Adipose tissue (tissue), 3 donors: ENCODE data around the gene LEP. TPM values are rescaled to one million over a fixed set of nuclear protein-coding genes. Genes with fewer than 3 reads are reported as not detected.

Experiments used
- H3K27ac ChIP-seq: one replicate; pipeline ENCODE4 v1.5.1; 2013; ENCODE audit warnings: low read depth, low read length
- WGBS, 3 donors: extraction: QIAGEN DNeasy Blood & Tissue Kit; methylation state at CpG; one replicate each; pipeline ENCODE4 v1.1.7; 2013; 5-methylcytosine and 5-hydroxymethylcytosine counted together
- polyA plus RNA-seq, 3 donors: library from polyadenylated mRNA; stranded (reverse); fragments of 200-250 nt; gene quantifications; one replicate each; pipeline ENCODE4 v1.2.3, GENCODE V29; 2013
- donor health status: healthy with polysubstance abuse.
- donor health status: Bipolar disorder and iron deficiency.
- donor health status: healthy.

The LEP gene
- polyA plus RNA-seq: 100 to 1,000 TPM in 1 of 3 donors, 10 to 100 TPM in 2; 10.3 to 141 (median 37.0) TPM

- 15 to 23% (median 18%) methylated on average over 66 to 67 of the region's 67 CpGs for WGBS, 3 donors
- H3K27ac ChIP-seq: no peak within 1 kb of the TSS
Measured at GRCh38 chr7:128240696-128241386, at the start of gene LEP. Gene LEP (plus strand): TSS chr7:128241278. CDS start chr7:128252019, 10,741 bp downstream.

- 33 to 37% (median 34%) methylated on average over 19 of the region's 19 CpGs for WGBS, 3 donors
- H3K27ac ChIP-seq: no peak overlapping the region
Measured at GRCh38 chr7:128192497-128193142, 48.5 kb upstream of the LEP start.

GRCh38 chr7:128194533-128195282, 46.4 kb upstream of the LEP start:
- H3K27ac ChIP-seq: no peak overlapping the region
- 58 to 75% (median 73%) methylated on average over 3 of the region's 3 CpGs for WGBS, 3 donors

- no peak overlapping the region for H3K27ac ChIP-seq
- WGBS, 3 donors: 88 to 100% (median 93%) methylated on average over 1 of the region's 1 CpG
Measured at GRCh38 chr7:128197589-128197988, 43.5 kb upstream of the LEP start.

GRCh38 chr7:128197989-128198580, 43.0 kb upstream of the LEP start:
- no peak overlapping the region for H3K27ac ChIP-seq
- 86 to 91% (median 88%) methylated on average over 4 of the region's 4 CpGs for WGBS, 3 donors

GRCh38 chr7:128200376-128200775, 40.7 kb upstream of the LEP start:
- H3K27ac ChIP-seq: no peak overlapping the region
- WGBS, 3 donors: 84 to 87% (median 86%) methylated on average over 6 of the region's 6 CpGs

GRCh38 chr7:128201067-128201689, 39.9 kb upstream of the LEP start:
- 2 to 5% (median 3%) methylated on average over 33 to 37 of the region's 37 CpGs for WGBS, 3 donors
- H3K27ac ChIP-seq: no peak overlapping the region

- no peak overlapping the region for H3K27ac ChIP-seq
- 13 to 21% (median 14%) methylated on average over 17 of the region's 17 CpGs for WGBS, 3 donors
Measured at GRCh38 chr7:128201690-128202085, 39.4 kb upstream of the LEP start.

GRCh38 chr7:128202287-128202957, 38.7 kb upstream of the LEP start:
- H3K27ac ChIP-seq: no peak overlapping the region
- WGBS, 3 donors: 67 to 74% (median 72%) methylated on average over 10 of the region's 10 CpGs

GRCh38 chr7:128203047-128203491, 38.0 kb upstream of the LEP start:
- 22 to 61% (median 58%) methylated on average over 9 to 12 of the region's 12 CpGs for WGBS, 3 donors
- H3K27ac ChIP-seq: no peak overlapping the region

GRCh38 chr7:128203710-128204214, 37.3 kb upstream of the LEP start:
- H3K27ac ChIP-seq: no peak overlapping the region
- 52 to 57% (median 53%) methylated on average over 8 of the region's 8 CpGs for WGBS, 3 donors

- H3K27ac ChIP-seq: no peak overlapping the region
Measured at GRCh38 chr7:128204455-128204854, 36.6 kb upstream of the LEP start.

GRCh38 chr7:128205068-128205467, 36.0 kb upstream of the LEP start:
- WGBS, 3 donors: 92 to 95% (median 93%) methylated on average over 4 of the region's 4 CpGs
- no peak overlapping the region for H3K27ac ChIP-seq

More at GRCh38 chr7:128204455-128204854, 36.6 kb upstream of the LEP start:
- WGBS, 3 donors: 80 to 90% (median 88%) methylated on average over 5 of the region's 5 CpGs

- no peak overlapping the region for H3K27ac ChIP-seq
- WGBS, 3 donors: 86 to 89% (median 89%) methylated on average over 13 to 16 of the region's 16 CpGs
Measured at GRCh38 chr7:128206017-128206746, 34.9 kb upstream of the LEP start.

GRCh38 chr7:128206747-128207500, 34.2 kb upstream of the LEP start:
- H3K27ac ChIP-seq: no peak overlapping the region
- 70 to 71% (median 70%) methylated on average over 9 of the region's 9 CpGs for WGBS, 3 donors

GRCh38 chr7:128207609-128208008, 33.5 kb upstream of the LEP start:
- WGBS, 3 donors: 56 to 58% (median 58%) methylated on average over 3 to 4 of the region's 4 CpGs

More at GRCh38 chr7:128207609-128208008, 33.5 kb upstream of the LEP start:
- no peak overlapping the region for H3K27ac ChIP-seq
